HG03025 (cell line): Measurements from ENCODE around the gene CPT1C.
"Not testable (repeated sequence)": the region's sequence is repeated elsewhere in the genome, so short reads cannot be mapped to it uniquely, and the experiment has no call there.

Source experiments
- ATAC-seq: cut with Tn5 transposase; IDR thresholded peaks from one replicate; pipeline ENCODE4 v1.9.1; 2021; ENCODE audit warnings: mild to moderate bottlenecking, moderate library complexity; ENCODE audit not compliant: unreplicated experiment, low FRiP score

CPT1C gene

DNA sequence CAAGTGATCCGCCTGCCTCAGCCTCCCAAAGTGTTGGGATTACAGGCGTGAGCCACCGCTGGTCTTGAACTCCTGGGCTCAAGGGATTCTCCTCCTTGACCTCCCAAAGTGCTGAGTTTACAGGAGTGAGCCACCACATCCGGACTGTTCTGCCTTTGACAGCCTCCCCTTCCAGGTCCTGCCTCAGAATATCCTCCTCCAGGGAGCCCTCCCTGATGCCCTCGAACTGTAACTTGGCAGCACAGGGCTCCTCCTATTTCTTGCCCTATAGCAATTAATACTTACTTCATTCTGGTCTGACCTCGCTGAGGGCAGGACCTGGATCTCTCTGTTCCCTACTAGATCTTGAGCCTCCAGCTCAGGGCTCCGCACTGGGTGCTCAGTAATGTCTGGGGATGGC is 5.9 kb downstream of the CPT1C start:
- ATAC-seq = no peak

DNA sequence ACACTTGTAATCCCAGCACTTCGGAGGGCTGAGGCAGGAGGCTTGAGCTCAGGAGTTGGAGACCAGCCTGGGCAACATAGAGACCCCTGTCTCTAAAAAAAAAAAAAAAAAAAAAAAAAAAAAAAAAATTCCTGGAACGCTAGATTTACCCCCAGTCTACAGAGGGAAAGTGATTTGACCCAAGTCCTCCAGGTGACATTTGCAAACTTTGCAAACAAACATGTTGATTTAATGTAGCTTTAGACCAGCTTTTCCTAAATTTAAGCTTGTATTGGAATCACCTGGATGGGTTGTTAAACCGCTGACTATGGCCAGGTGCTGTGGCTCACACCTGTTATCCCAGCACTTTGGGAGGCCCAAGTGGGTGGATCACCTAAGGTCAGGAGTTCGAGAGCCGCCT is 8.4 kb downstream of the CPT1C start:
- ATAC-seq = no peak

DNA sequence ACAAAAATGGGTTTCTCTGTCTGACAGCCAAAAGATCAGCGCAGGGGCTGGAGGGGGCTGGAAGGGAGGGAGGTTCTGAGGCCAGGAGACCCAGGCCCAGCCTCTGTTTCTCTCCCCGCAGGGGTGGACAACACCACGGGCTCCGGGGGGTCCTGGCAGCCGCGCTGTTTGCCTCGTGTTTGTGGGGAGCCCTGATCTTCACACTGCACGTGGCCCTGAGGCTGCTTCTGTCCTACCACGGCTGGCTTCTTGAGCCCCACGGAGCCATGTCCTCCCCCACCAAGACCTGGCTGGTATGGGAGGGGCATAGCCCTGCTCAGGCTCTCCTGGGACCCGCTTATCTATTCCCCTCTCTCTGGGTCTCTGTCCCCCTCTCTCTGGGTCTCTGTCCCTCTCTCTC is 9.6 kb downstream of the CPT1C start:
- no peak for ATAC-seq

DNA sequence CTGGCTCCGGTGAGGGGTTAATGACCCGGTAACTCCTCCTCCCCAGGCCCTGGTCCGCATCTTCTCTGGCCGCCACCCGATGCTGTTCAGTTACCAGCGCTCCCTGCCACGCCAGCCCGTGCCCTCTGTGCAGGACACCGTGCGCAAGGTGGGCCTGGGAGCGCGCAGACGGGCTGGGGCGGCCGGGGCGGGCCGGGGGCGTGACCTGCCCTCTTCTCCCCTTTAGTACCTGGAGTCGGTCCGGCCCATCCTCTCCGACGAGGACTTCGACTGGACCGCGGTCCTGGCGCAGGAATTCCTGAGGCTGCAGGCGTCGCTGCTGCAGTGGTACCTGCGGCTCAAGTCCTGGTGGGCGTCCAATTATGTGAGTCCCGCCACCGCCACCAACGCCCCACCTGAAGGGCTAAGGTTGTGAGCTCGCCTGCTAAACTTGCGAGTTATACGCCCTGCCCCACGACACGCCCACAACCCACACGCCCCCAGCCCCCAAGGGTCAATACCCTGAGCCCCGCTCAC is 10.4 kb downstream of the CPT1C start:
- no peak for ATAC-seq

DNA sequence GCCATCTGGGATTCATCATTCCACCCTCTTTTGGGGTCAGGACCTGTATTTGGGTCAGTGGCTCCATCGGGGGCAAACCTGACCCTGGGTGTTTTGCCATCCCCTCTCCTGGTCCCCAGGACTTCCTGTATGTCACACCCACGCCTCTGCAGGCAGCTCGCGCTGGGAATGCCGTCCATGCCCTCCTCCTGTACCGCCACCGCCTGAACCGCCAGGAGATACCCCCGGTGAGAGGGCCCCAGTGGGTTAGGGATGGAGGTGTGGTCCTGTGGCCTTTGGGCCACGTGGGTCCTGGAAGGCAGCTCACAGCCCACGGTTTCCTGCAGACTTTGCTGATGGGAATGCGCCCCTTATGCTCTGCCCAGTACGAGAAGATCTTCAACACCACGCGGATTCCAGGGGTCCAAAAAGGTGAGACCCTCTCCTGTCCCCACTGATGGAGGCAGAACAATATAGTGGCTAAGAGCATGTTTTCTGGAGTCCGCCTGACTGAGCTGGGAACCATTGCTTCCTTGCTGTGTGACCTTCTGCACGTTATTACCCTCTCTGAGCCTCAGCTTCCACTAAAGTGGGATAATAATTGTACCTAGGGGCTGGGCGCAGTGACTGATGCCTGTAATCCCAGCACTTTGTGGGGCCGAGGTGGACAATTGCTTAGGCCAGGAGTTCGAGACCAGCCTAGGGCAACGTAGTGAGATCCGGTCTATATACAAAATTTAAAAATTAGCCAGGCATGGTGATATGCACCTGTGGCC is 14.1 kb downstream of the CPT1C start:
- no peak for ATAC-seq

DNA sequence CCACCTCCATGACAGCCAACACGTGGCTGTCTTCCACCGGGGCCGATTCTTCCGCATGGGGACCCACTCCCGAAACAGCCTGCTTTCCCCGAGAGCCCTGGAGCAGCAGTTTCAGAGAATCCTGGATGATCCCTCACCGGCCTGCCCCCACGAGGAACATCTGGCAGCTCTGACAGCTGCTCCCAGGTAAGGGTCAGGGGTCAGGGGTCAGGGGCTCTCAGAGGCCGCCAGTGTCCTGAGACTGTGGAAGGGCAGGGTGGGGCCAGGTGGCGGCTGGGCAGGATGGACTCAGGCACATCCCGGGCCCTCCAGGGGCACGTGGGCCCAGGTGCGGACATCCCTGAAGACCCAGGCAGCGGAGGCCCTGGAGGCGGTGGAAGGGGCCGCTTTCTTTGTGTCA is 15.0 kb downstream of the CPT1C start:
- no peak for ATAC-seq

DNA sequence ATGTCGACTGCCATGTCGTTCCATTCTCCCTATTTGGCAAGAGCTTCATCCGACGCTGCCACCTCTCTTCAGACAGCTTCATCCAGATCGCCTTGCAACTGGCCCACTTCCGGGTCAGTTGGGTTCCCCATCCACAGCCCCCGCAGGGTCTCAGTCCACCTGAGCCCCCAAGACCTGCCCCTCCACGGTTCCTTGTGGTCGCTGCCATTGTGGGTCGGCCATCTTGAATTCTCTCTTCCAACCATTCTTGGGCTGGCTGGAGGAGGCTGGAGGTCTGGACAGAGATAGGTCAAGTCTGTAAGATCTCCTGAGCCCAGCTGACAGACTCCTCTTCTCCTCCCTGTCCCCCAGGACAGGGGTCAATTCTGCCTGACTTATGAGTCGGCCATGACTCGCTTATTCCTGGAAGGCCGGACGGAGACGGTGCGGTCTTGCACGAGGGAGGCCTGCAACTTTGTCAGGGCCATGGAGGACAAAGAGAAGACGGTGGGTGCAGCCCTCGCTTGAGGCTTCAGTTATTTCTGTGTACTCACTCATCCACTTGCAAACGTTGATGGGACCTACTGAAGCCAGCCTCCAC is 19.5 kb downstream of the CPT1C start:
- no peak for ATAC-seq

DNA sequence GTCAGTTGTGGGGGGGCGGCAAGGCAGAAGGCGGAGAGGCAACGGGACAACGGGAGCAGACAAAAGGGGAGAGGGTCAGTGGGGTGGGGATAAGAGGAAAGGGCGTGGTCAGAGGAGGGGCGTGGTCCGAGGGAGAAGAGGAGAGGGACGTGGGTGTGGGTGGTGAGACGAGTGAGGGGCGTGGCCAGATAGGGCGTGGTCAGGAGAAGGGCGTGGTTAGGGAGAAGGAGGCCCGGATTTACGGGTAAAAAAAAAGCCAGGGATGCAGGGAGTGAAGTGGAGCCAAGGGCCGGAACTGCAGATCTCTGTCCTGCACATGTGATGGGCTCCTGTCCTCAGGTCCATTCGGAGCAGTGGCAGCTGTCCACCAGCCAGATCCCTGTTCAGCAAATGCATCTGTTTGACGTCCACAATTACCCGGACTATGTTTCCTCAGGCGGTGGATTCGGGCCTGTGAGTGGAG is 21.5 kb downstream of the CPT1C start:
- no peak for ATAC-seq

DNA sequence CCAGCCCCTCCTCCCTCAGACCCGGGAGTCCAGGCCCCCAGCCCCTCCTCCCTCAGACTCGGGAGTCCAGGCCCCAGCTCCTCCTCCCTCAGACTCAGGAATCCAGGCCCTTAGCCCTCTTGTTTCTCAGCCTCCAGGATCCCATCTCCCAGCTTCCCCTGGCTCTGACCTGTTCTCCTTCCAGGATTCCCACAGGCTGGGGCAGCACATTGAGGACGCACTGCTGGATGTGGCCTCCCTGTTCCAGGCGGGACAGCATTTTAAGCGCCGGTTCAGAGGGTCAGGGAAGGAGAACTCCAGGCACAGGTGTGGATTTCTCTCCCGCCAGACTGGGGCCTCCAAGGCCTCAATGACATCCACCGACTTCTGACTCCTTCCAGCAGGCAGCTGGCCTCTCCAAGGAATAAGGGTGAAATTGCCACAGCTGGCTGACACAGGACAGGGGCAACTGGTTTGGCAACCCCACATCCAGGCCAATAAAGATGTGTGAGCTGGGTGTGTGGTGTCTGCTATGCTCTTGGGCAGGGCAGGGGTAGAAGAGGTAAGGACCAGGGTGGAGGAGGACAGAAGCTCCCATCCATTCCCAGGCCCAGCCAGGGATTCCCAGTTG is 22.4 kb downstream of the CPT1C start:
- ATAC-seq = no peak

DNA sequence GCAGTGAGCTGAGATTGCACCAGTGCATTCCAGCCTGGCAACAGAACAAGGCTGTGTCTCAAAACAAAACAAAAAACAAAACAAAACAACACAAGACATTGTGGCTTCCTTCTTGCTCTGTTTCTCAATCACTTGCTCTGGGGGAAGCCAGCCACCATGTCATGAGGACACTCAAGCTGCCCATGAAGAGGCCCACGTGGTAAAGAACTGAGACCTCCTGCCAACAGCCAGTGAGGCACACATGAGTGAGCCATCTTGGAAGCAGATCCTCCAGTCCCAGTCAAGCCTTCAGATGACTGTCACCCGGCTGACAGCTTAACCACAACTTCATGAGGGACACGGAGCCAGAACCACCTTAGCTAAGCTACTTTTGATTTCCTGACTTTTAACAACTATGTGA is 25.2 kb downstream of the CPT1C start:
- ATAC-seq = no peak

DNA sequence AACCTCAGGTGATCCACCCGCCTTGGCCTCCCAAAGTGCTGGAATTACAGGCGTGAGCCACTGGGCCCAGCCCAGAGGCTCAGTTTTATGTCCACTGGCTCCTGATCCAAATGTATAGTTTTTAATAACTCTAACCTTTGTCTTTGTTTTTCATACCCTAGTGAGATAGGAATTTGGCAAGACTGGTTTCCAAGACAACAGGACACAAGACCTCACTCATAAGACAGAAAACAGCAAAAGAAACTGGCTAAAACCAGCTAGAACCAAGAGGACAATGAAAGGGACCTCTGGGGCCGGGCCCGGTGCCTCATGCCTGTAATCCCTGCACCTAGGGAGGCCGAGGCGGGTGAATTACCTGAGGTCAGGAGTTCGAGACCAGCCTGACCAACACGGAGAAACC is 27.6 kb downstream of the CPT1C start:
- ATAC-seq = no peak

DNA sequence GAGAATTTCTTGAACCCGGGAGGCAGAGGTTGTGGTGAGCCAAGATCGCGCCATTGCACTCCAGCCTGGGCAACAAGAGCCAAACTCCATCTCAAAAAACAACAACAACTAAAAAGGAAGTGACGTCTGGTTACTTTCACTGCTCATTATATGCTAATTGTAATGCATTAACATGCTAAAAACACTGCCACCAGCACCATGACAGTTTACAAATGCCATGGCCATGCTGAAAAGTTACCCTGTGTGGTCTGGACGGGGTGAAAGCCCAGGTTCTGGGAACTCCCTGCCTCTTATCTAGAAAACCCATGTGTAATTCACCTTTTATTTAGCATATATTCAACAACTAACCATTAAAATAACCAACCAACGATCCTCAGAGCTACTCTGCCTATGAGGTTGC is 28.1 kb downstream of the CPT1C start:
- no peak for ATAC-seq

DNA sequence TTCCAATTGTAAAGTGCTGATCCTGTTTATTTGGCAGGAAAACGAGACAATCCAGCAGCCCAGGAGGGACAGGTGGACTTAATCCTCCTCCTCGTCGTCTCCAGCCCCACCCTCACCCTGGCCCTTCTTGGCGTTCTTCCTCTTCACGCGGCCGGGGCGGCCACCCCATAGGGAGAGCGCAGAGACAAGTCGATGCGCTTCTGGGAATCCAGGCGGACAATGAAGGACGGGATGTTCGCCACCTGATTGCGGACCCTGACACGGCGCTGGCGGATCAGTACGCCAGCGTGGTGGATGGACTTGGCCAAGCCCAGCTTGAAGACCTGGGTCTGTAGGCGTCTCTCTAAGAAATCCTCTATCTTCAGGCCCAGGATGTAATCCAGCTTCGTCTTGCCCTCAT is 28.5 kb downstream of the CPT1C start:
- ATAC-seq = not testable (repeated sequence)

DNA sequence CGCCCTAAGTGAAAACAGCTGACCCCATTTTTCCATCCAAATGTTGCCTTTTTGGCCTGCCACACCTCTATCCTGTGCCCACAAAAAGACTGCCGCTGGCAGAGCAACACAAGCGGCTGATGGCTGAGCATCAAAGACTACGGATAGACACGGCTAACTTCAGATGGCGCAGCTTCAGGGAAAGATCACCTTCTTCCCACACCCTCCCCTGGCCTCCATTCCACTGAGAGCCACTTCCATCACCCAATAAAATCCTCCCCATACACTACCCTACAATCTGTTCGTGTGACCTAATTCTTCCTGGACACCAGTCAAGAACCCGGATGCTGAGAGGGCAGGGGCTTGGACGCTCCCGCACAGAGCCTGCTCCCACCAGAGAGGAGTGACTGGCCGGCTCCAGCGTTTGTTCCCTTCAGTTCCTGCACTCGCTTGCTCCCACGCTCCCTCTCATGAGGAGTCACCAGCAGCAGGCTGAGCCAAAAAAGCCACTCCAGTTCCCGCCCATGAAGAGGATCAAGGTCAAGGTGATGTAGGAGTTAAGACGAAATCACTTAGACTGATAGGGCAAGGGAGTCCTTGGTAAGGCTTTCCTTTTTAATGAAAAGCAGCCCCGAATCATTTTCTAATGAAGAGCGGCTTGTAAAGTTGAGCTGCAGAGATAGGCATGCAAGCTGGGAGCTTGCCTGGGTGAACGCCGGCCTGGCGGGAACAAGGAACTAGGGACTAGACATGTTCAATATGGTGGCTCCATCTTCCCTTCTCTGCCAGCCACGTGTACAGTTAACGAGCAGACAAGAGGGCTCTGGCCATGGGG is 36.5 kb downstream of the CPT1C start:
- no peak for ATAC-seq

DNA sequence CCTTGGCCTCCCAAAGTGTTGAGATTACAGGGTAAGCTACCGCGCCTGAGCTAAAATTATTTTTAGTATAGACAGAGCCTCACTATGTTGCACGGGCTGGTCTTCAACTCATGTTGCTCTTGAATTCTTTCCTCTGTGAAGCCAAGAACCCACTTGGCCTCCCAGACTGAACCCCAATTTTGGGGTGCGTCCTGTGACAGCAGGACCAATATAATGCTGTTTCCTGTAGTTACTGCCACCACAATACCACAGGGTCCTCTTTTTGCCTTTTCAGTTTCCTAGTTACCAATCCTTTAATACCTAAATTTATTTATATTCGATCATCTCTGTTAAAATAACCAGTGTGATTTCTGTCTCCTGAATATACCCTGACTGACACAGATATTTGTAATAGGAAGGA is 39.2 kb downstream of the CPT1C start:
- ATAC-seq = no peak

DNA sequence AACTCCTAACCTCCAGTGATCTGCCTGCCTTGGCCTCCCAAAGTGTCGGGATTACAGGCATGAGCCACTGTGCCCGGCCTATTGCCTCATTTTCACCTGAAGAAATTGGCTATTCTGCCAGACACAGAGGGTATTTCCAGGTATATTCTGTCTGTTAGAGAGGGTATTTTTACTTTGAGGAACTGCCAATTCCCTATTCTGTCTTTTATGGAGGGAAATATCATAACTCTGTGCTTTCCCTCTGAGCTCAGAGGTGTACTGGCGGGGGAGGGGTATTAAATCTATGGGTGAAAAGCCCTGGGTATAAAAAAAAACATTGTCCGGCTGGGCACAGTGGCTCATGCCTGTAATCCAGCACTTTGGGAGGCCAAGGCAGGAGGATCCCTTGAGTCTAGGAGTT is 47.4 kb downstream of the CPT1C start:
- ATAC-seq = no peak

DNA sequence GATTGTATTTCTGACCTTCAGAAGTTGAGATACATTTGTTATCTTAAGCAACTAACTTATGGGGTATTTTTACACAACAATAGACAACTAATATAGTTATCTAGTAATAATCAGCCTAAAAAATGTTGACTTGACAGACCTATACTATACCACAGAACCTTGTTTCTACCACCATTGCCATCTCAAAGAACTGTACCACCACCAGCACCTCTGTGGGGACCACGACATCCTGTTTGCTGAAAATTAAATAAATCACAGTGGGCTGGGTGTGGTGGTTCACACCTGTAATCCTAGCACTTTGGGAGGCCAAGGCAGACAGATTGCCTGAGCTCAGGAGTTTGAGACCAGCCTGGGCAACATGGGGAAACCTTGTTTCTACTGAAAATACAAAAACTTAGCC is 48.2 kb downstream of the CPT1C start:
- ATAC-seq = no peak

DNA sequence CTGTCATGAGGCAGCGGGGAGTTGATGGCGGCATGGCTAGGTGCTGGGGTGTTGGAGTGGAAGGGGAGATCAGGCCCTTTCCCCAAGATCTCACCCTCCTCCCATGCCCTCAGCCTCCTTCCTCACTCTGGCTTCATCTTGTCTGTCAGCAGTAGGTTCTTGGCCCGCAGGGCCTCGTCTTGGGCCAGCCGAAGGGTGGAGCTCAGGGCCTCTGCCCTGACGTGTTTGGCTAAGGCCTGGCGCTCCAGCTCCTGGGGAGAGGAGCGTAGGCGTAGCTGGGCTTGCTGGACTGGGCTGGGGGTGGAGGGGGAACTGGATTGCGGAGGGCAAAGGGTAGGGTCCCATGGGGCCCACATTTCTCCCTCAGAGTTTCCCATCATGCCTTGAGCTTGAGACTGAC is 49.0 kb downstream of the CPT1C start:
- ATAC-seq = no peak

DNA sequence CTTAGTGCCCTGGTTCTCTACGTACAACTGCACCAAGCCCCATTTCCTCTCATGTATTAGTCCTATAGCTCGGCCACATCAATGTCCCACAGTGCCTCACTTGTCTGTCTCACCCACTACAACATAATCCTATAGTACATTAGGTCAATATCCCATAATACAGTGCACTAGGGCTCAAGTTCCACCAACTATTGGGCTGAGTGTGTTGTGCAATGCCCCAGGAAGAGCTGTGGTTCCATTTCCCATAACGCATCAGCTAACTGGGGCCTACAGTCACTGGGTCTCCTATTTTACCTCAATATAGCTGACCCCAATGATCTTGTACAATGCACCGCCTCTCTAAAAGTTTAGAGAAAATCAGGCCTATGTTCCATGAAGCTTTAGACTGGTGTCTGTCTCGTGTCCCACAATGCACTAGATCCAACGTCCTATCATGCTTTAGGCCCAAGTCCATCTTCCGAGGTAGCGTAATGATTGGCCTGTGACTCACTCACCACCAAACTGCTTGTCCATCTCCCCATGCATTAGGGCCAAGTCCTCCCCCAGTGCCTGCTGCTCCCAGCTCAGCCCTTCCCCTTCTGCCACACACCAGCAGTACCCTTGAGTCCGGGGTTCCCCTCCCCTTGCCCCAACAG is 50.4 kb downstream of the CPT1C start:
- no peak for ATAC-seq

DNA sequence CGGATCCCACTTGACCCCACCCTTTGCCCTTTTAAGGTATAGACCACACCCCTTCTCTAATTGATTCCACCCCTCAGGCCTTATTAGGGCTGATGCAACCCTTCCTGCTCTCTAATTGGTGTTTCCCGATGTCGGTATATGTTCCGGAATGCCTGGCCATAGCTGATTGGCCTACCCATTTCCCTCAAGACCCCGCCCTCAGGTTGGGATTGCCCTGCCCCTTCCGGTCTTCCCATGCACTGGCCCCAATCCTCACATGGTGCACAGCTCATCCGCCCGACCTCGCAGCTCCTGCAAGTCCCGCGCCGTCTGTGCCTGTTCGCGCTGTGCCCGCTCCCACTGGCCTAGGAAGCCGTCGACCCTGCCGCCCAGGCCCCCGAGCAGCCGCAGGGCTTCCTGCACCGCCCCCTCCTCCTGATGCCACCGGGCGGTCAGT is 54.0 kb downstream of the CPT1C start:
- ATAC-seq = no peak
